ENCODE measurements around the gene SLIT3. TPM values are rescaled to one million over a fixed set of nuclear protein-coding genes. Genes with fewer than 3 reads are reported as not detected.

The SLIT3 gene
- total RNA-seq, 1 donor from 2014 or later, result 3.2 TPM

GRCh38 chr5:169226895-169227294 lies 74.0 kb downstream of the SLIT3 start:
- H3K9me3 Mint-ChIP-seq (ENCODE audit: unreplicated experiment), result no peaks in the 10 kb centered on the region
- TF ChIP-seq CTCF (IDR thresholded peaks at IDR 0.05; ENCODE audit: unreplicated experiment), result no peak
- no peak for DNase-seq (ENCODE audit: low spot score)
- no peak overlapping the region for H3K4me3 Mint-ChIP-seq (ENCODE audit: unreplicated experiment)
- H3K27me3 Mint-ChIP-seq (ENCODE audit: unreplicated experiment), result no peaks in the 10 kb centered on the region
- no peak overlapping the region for H3K27ac Mint-ChIP-seq (ENCODE audit: unreplicated experiment)
- no peaks in the 10 kb centered on the region for H3K4me1 Mint-ChIP-seq (ENCODE audit: unreplicated experiment)
- no peaks in the 10 kb centered on the region for H3K36me3 Mint-ChIP-seq (ENCODE audit: low read depth, unreplicated experiment)

GRCh38 chr5:169225830-169226356 lies 75.0 kb downstream of the SLIT3 start:
- H3K36me3 Mint-ChIP-seq (ENCODE audit: low read depth, unreplicated experiment), result no peaks in the 10 kb centered on the region
- no peak overlapping the region for H3K27ac Mint-ChIP-seq (ENCODE audit: unreplicated experiment)
- H3K4me3 Mint-ChIP-seq (ENCODE audit: unreplicated experiment), result no peak overlapping the region
- H3K4me1 Mint-ChIP-seq (ENCODE audit: unreplicated experiment), result no peaks in the 10 kb centered on the region
- no peak for TF ChIP-seq CTCF (IDR thresholded peaks at IDR 0.05; ENCODE audit: unreplicated experiment)
- H3K27me3 Mint-ChIP-seq (ENCODE audit: unreplicated experiment), result peaks cover under 1% of the 10 kb centered on the region
- no peaks in the 10 kb centered on the region for H3K9me3 Mint-ChIP-seq (ENCODE audit: unreplicated experiment)
- no peak for DNase-seq (ENCODE audit: low spot score)

- Mint-ChIP-seq H3K4me3 (ENCODE audit: unreplicated experiment) (no peak overlapping the region), H3K27me3 (ENCODE audit: unreplicated experiment) (peaks cover 4% of the 10 kb centered on the region), H3K4me1 (ENCODE audit: unreplicated experiment) (no peaks in the 10 kb centered on the region), H3K27ac (ENCODE audit: unreplicated experiment) (no peak overlapping the region), H3K9me3 (ENCODE audit: unreplicated experiment) (no peaks in the 10 kb centered on the region), H3K36me3 (ENCODE audit: low read depth, unreplicated experiment) (no peaks in the 10 kb centered on the region)
- no peak for DNase-seq (ENCODE audit: low spot score)
- TF ChIP-seq CTCF (IDR thresholded peaks at IDR 0.05; ENCODE audit: unreplicated experiment), result no peak
These were observed 77.4 kb downstream of the SLIT3 start for GRCh38 chr5:169223595-169223953.

GRCh38 chr5:169222934-169223594 lies 77.9 kb downstream of the SLIT3 start:
- DNase-seq (ENCODE audit: low spot score), result no peak
- no peak overlapping the region for H3K4me3 Mint-ChIP-seq (ENCODE audit: unreplicated experiment)
- H3K27me3 Mint-ChIP-seq (ENCODE audit: unreplicated experiment), result peaks cover 4% of the 10 kb centered on the region
- H3K9me3 Mint-ChIP-seq (ENCODE audit: unreplicated experiment), result no peaks in the 10 kb centered on the region
- no peaks in the 10 kb centered on the region for H3K4me1 Mint-ChIP-seq (ENCODE audit: unreplicated experiment)
- H3K36me3 Mint-ChIP-seq (ENCODE audit: low read depth, unreplicated experiment), result no peaks in the 10 kb centered on the region
- no peak overlapping the region for H3K27ac Mint-ChIP-seq (ENCODE audit: unreplicated experiment)
- no peak for TF ChIP-seq CTCF (IDR thresholded peaks at IDR 0.05; ENCODE audit: unreplicated experiment)

GRCh38 chr5:169221519-169221918 lies 79.4 kb downstream of the SLIT3 start:
- Mint-ChIP-seq H3K27ac (ENCODE audit: unreplicated experiment) (no peak overlapping the region), H3K4me1 (ENCODE audit: unreplicated experiment) (no peaks in the 10 kb centered on the region), H3K4me3 (ENCODE audit: unreplicated experiment) (no peak overlapping the region), H3K36me3 (ENCODE audit: low read depth, unreplicated experiment) (no peaks in the 10 kb centered on the region), H3K27me3 (ENCODE audit: unreplicated experiment) (peaks cover 4% of the 10 kb centered on the region), H3K9me3 (ENCODE audit: unreplicated experiment) (no peaks in the 10 kb centered on the region)
- DNase-seq (ENCODE audit: low spot score), result no peak
- TF ChIP-seq CTCF (IDR thresholded peaks at IDR 0.05; ENCODE audit: unreplicated experiment), result no peak
